Measurements from ENCODE around the gene SEC61A1. TPM values are rescaled to one million over a fixed set of nuclear protein-coding genes. Genes with fewer than 3 reads are reported as not detected.
A peak's percentile ranks its signal among the peaks of the same experiment; 100 is the strongest.

SEC61A1 gene
- polyA plus RNA-seq, 2 donors: 52.6 to 80.1 TPM

GRCh38 chr3:128075522-128076482 lies 23.6 kb downstream of the SEC61A1 start:
- 3 to 5% methylated on average over 73 to 78 of the region's 78 CpGs for WGBS, 2 donors
- Histone ChIP-seq H3K27me3 (ENCODE audit: control insufficient read depth in 1 of 2, insufficient read depth in 2 of 2, low read length in 2 of 2) (no peaks in the 10 kb centered on the region), H3K9me3 (ENCODE audit: control insufficient read depth in 2 of 2, insufficient read depth in 1 of 2, low read depth in 1 of 2, low read length in 1 of 2) (no peaks in the 10 kb centered on the region), H3K36me3 (ENCODE audit: control insufficient read depth in 2 of 2, insufficient read depth in 2 of 2, low read length in 1 of 2) (peaks cover 6 to 33% of the 10 kb centered on the region in 2 donors), H3K27ac (ENCODE audit: low read depth in 2 of 2, low read length in 1 of 2) (peak overlapping the region; percentile 65 to 76), H3K4me1 (ENCODE audit: control insufficient read depth in 2 of 2, insufficient read depth in 2 of 2, low read length in 1 of 2) (peaks cover 0 to 8% of the 10 kb centered on the region in 2 donors), H3K4me3 (ENCODE audit: low read depth in 1 of 2, low read length in 2 of 2) (peak overlapping the region; percentile 58 to 61)

- Histone ChIP-seq H3K36me3 (ENCODE audit: control insufficient read depth in 2 of 2, insufficient read depth in 2 of 2, low read length in 1 of 2) (peaks cover 0 to 25% of the 10 kb centered on the region in 2 donors), H3K27me3 (ENCODE audit: control insufficient read depth in 1 of 2, insufficient read depth in 2 of 2, low read length in 2 of 2) (no peaks in the 10 kb centered on the region), H3K27ac (ENCODE audit: low read depth in 2 of 2, low read length in 1 of 2) (no peak overlapping the region), H3K4me3 (ENCODE audit: low read depth in 1 of 2, low read length in 2 of 2) (peak overlapping the region; percentile 58 to 61), H3K4me1 (ENCODE audit: control insufficient read depth in 2 of 2, insufficient read depth in 2 of 2, low read length in 1 of 2) (peaks cover 0 to 8% of the 10 kb centered on the region in 2 donors), H3K9me3 (ENCODE audit: control insufficient read depth in 2 of 2, insufficient read depth in 1 of 2, low read depth in 1 of 2, low read length in 1 of 2) (no peaks in the 10 kb centered on the region)
- WGBS, 2 donors: 7 to 13% methylated on average over 74 to 79 of the region's 79 CpGs
Measured at GRCh38 chr3:128076483-128077201, 24.4 kb downstream of the SEC61A1 start.

GRCh38 chr3:128077202-128077624 lies 25.0 kb downstream of the SEC61A1 start:
- H3K4me3 ChIP-seq (ENCODE audit: low read depth in 1 of 2, low read length in 2 of 2): peak overlapping the region; percentile 58 to 61
- H3K27ac ChIP-seq (ENCODE audit: low read depth in 2 of 2, low read length in 1 of 2): no peak overlapping the region
- H3K36me3 ChIP-seq (ENCODE audit: control insufficient read depth in 2 of 2, insufficient read depth in 2 of 2, low read length in 1 of 2): peaks cover 0 to 20% of the 10 kb centered on the region in 2 donors
- H3K9me3 ChIP-seq (ENCODE audit: control insufficient read depth in 2 of 2, insufficient read depth in 1 of 2, low read depth in 1 of 2, low read length in 1 of 2): no peaks in the 10 kb centered on the region
- H3K27me3 ChIP-seq (ENCODE audit: control insufficient read depth in 1 of 2, insufficient read depth in 2 of 2, low read length in 2 of 2): no peaks in the 10 kb centered on the region
- peaks cover 0 to 8% of the 10 kb centered on the region in 2 donors for H3K4me1 ChIP-seq (ENCODE audit: control insufficient read depth in 2 of 2, insufficient read depth in 2 of 2, low read length in 1 of 2)
- WGBS, 2 donors: 21 to 24% methylated on average over 11 of the region's 11 CpGs

GRCh38 chr3:128077665-128078064 lies 25.4 kb downstream of the SEC61A1 start:
- no peaks in the 10 kb centered on the region for H3K27me3 ChIP-seq (ENCODE audit: control insufficient read depth in 1 of 2, insufficient read depth in 2 of 2, low read length in 2 of 2)
- peaks cover 0 to 8% of the 10 kb centered on the region in 2 donors for H3K4me1 ChIP-seq (ENCODE audit: control insufficient read depth in 2 of 2, insufficient read depth in 2 of 2, low read length in 1 of 2)
- H3K4me3 ChIP-seq (ENCODE audit: low read depth in 1 of 2, low read length in 2 of 2): no peak overlapping the region
- H3K36me3 ChIP-seq (ENCODE audit: control insufficient read depth in 2 of 2, insufficient read depth in 2 of 2, low read length in 1 of 2): peaks cover 0 to 18% of the 10 kb centered on the region in 2 donors
- no peak overlapping the region for H3K27ac ChIP-seq (ENCODE audit: low read depth in 2 of 2, low read length in 1 of 2)
- 6 to 77% methylated on average over 1 of the region's 1 CpG for WGBS, 2 donors
- no peaks in the 10 kb centered on the region for H3K9me3 ChIP-seq (ENCODE audit: control insufficient read depth in 2 of 2, insufficient read depth in 1 of 2, low read depth in 1 of 2, low read length in 1 of 2)

- H3K36me3 ChIP-seq (ENCODE audit: control insufficient read depth in 2 of 2, insufficient read depth in 2 of 2, low read length in 1 of 2): peaks cover 0 to 16% of the 10 kb centered on the region in 2 donors
- no peak overlapping the region for H3K27ac ChIP-seq (ENCODE audit: low read depth in 2 of 2, low read length in 1 of 2)
- H3K4me3 ChIP-seq (ENCODE audit: low read depth in 1 of 2, low read length in 2 of 2): no peak overlapping the region
- no peaks in the 10 kb centered on the region for H3K27me3 ChIP-seq (ENCODE audit: control insufficient read depth in 1 of 2, insufficient read depth in 2 of 2, low read length in 2 of 2)
- peaks cover 0 to 8% of the 10 kb centered on the region in 2 donors for H3K4me1 ChIP-seq (ENCODE audit: control insufficient read depth in 2 of 2, insufficient read depth in 2 of 2, low read length in 1 of 2)
- WGBS, 2 donors: 87 to 91% methylated on average over 5 of the region's 5 CpGs
- no peaks in the 10 kb centered on the region for H3K9me3 ChIP-seq (ENCODE audit: control insufficient read depth in 2 of 2, insufficient read depth in 1 of 2, low read depth in 1 of 2, low read length in 1 of 2)
Measured at GRCh38 chr3:128078322-128078721, 26.1 kb downstream of the SEC61A1 start.

- peaks cover 0 to 8% of the 10 kb centered on the region in 2 donors for H3K4me1 ChIP-seq (ENCODE audit: control insufficient read depth in 2 of 2, insufficient read depth in 2 of 2, low read length in 1 of 2)
- H3K36me3 ChIP-seq (ENCODE audit: control insufficient read depth in 2 of 2, insufficient read depth in 2 of 2, low read length in 1 of 2): peaks cover 0 to 18% of the 10 kb centered on the region in 2 donors
- 92 to 93% methylated on average over 8 of the region's 8 CpGs for WGBS, 2 donors
- no peak overlapping the region for H3K4me3 ChIP-seq (ENCODE audit: low read depth in 1 of 2, low read length in 2 of 2)
- no peaks in the 10 kb centered on the region for H3K27me3 ChIP-seq (ENCODE audit: control insufficient read depth in 1 of 2, insufficient read depth in 2 of 2, low read length in 2 of 2)
- no peaks in the 10 kb centered on the region for H3K9me3 ChIP-seq (ENCODE audit: control insufficient read depth in 2 of 2, insufficient read depth in 1 of 2, low read depth in 1 of 2, low read length in 1 of 2)
- H3K27ac ChIP-seq (ENCODE audit: low read depth in 2 of 2, low read length in 1 of 2): no peak overlapping the region
Measured at GRCh38 chr3:128078875-128079274, 26.6 kb downstream of the SEC61A1 start.

- WGBS, 2 donors: 93% methylated on average over 9 of the region's 9 CpGs
- H3K4me1 ChIP-seq (ENCODE audit: control insufficient read depth in 2 of 2, insufficient read depth in 2 of 2, low read length in 1 of 2): peaks cover 0 to 8% of the 10 kb centered on the region in 2 donors
- H3K4me3 ChIP-seq (ENCODE audit: low read depth in 1 of 2, low read length in 2 of 2): no peak overlapping the region
- H3K27me3 ChIP-seq (ENCODE audit: control insufficient read depth in 1 of 2, insufficient read depth in 2 of 2, low read length in 2 of 2): no peaks in the 10 kb centered on the region
- no peak overlapping the region for H3K27ac ChIP-seq (ENCODE audit: low read depth in 2 of 2, low read length in 1 of 2)
- no peaks in the 10 kb centered on the region for H3K9me3 ChIP-seq (ENCODE audit: control insufficient read depth in 2 of 2, insufficient read depth in 1 of 2, low read depth in 1 of 2, low read length in 1 of 2)
- peaks cover 0 to 20% of the 10 kb centered on the region in 2 donors for H3K36me3 ChIP-seq (ENCODE audit: control insufficient read depth in 2 of 2, insufficient read depth in 2 of 2, low read length in 1 of 2)
Measured at GRCh38 chr3:128079823-128080222, 27.6 kb downstream of the SEC61A1 start.

- H3K36me3 ChIP-seq (ENCODE audit: control insufficient read depth in 2 of 2, insufficient read depth in 2 of 2, low read length in 1 of 2): peaks cover 0 to 23% of the 10 kb centered on the region in 2 donors
- H3K9me3 ChIP-seq (ENCODE audit: control insufficient read depth in 2 of 2, insufficient read depth in 1 of 2, low read depth in 1 of 2, low read length in 1 of 2): no peaks in the 10 kb centered on the region
- WGBS, 2 donors: 70 to 77% methylated on average over 6 of the region's 6 CpGs
- H3K27me3 ChIP-seq (ENCODE audit: control insufficient read depth in 1 of 2, insufficient read depth in 2 of 2, low read length in 2 of 2): no peaks in the 10 kb centered on the region
- no peak overlapping the region for H3K27ac ChIP-seq (ENCODE audit: low read depth in 2 of 2, low read length in 1 of 2)
- no peak overlapping the region for H3K4me3 ChIP-seq (ENCODE audit: low read depth in 1 of 2, low read length in 2 of 2)
- peaks cover 0 to 8% of the 10 kb centered on the region in 2 donors for H3K4me1 ChIP-seq (ENCODE audit: control insufficient read depth in 2 of 2, insufficient read depth in 2 of 2, low read length in 1 of 2)
Measured at GRCh38 chr3:128080323-128081080, 28.3 kb downstream of the SEC61A1 start.

- H3K4me1 ChIP-seq (ENCODE audit: control insufficient read depth in 2 of 2, insufficient read depth in 2 of 2, low read length in 1 of 2): peaks cover 0 to 5% of the 10 kb centered on the region in 2 donors
- H3K9me3 ChIP-seq (ENCODE audit: control insufficient read depth in 2 of 2, insufficient read depth in 1 of 2, low read depth in 1 of 2, low read length in 1 of 2): no peaks in the 10 kb centered on the region
- no peaks in the 10 kb centered on the region for H3K27me3 ChIP-seq (ENCODE audit: control insufficient read depth in 1 of 2, insufficient read depth in 2 of 2, low read length in 2 of 2)
- no peak overlapping the region for H3K4me3 ChIP-seq (ENCODE audit: low read depth in 1 of 2, low read length in 2 of 2)
- 77 to 83% methylated on average over 6 of the region's 6 CpGs for WGBS, 2 donors
- no peak overlapping the region for H3K27ac ChIP-seq (ENCODE audit: low read depth in 2 of 2, low read length in 1 of 2)
- H3K36me3 ChIP-seq (ENCODE audit: control insufficient read depth in 2 of 2, insufficient read depth in 2 of 2, low read length in 1 of 2): peaks cover 0 to 25% of the 10 kb centered on the region in 2 donors
Measured at GRCh38 chr3:128081226-128081625, 29.0 kb downstream of the SEC61A1 start.
